HG02588 (cell line): Measurements from ENCODE around the gene USP10.

Experiments
- ATAC-seq: cut with Tn5 transposase; IDR thresholded peaks from one replicate; pipeline ENCODE4 v1.9.1; 2021; ENCODE audit warnings: mild to moderate bottlenecking, moderate library complexity; ENCODE audit not compliant: unreplicated experiment

USP10 gene

DNA sequence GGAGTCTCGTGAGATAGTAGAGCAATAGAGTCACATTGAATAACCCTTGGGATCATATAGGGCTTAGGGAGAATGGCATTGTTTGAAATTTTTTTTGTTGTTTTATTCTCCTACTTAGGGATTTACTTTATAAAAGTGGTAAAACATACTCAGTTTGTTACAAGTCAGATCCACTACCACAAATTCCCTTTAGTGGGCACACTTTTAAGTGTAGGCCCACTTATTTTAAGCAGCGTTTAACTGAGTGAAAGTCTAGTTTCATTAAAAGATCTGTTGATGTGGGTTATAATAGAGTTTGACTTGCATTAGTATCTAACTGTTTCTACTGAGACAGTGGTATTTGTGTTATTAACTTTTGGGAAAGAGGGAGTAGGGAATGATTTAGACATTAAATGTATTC lies 49.3 kb downstream of the USP10 start:
- ATAC-seq = no peak

DNA sequence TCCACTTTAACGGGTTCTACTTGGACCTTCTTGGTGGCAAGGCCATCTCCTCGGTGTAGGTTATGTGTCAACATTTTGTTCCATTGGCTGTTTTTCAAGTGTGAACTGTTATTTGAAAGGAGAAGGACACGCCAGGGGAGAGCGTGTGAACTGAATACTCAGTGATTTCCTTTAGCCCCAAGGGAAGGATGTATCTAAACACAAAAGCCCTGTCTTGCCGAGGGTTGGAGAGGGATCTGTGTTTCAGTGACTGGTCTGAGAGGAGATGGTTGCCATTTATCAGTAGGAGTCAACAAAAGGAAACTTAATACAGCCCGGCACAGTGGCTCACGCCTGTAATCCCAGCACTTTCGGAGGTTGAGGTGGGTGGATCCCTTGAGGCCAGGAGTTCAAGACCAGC lies 50.0 kb downstream of the USP10 start:
- no peak for ATAC-seq

DNA sequence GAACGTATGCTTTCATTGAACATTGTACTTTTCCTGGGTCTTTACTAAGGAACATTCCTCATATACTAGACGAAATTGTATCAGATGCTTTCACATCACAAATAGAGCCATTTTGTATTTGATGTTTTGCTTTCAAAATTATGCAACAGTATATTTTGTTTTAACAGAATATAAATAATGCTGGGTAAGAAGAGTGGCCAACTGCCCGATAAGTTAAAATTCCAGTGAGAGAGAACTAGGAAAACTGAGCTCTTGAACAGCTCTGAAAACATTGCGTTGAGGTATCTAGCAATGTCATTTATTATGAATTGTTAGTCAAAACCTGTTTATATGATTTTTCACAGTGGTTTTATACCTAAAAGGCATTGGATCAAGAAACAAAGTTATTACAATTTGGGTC lies 50.8 kb downstream of the USP10 start:
- ATAC-seq = no peak

DNA sequence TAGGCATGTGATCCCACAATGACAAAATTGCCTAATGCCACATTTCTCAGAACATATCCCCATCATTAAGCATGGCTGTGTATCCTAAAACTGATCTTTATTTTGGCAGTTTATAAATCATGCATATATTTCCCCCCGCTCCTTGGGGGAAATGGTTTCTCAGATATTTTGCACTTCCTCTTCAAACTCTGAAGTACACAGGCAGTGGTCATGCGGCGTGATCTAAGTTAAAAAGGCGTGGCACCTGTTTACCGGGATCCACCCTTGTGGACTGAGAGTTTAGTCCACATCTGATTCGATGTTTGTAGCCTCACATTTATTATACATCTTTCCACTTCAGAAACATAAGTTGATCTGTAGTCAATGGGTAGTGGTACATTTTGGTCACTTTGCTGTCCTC lies 51.4 kb downstream of the USP10 start:
- ATAC-seq = no peak

DNA sequence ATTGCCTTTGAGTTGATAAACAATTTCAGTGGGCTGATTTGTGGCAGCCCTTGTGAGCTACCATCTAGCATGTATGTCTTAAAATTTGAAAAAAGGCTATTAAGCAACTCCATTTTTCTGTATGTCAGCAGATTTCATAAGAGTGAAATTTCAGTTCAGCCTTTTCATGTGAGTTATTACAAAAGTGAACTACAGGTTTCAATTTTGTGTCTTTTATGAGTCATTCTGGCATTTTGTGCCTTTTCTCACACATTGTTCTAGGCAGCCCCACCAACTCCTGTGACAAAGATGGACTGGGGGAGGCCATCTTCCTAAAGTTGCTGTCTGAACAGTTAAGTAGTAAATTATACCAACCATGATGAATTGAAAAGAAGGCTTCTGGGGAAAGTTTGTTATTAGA lies 52.1 kb downstream of the USP10 start:
- ATAC-seq = no peak

DNA sequence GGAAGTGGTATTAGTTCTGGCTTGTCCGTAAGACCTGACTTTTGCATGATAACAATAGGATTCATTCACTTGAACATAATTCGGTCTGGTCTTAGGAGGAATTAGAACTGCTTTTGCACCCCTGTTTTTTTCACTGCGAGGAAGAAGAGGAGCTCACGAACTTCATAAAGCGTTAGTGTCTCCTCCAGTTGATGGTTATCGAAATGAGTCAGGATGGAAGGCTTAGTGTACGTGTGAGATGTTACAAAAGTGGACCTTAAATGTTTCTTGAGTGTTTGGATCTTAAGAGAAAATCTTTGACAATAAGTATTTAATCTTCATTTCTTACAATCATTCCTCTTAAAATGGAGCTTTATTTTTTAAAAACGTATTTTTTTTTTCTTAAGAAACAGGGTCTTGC lies 52.8 kb downstream of the USP10 start:
- ATAC-seq = no peak

DNA sequence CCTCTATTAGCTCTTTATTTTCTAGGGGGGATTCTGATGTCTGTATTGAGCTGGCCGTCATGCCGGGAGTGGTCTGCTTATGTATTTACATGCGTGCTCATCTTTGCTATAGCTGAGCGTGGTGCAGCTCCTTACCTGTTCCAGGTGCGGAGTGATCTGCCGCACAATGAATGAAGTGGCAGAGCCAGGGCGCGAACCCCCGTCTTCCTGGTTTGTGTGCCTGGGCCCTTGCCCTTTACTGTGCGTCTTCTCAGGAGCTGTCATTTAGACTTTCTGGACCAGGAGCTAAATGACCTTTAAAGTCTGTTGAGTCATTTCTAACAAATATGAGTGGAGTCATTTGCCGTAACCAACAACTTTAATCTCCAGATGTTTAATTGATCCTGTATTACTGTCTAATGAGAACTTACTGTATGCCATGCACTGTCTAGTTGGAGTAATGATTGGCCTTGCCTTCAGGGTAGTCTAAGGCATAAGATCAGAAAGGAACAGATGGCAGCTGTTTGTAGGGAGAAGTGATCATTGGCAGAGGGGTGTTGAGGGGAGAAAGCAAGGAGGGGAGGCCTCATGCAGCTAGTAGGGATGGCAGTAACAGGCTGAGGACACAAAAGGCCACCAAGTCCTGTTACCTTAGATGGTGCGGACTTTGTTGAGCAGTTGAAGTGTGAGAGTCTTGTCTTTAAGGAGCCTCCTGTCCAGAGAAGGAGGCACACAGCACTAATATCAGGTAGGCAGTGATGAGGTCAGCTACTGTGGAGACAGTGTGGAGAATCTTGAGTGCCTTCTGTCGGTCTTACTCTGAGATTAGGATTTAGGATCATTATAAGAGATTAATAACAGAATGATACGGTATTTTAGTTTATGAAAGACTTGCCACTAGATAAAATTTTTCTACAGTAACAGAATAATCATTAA lies 53.9 kb downstream of the USP10 start:
- no peak for ATAC-seq

DNA sequence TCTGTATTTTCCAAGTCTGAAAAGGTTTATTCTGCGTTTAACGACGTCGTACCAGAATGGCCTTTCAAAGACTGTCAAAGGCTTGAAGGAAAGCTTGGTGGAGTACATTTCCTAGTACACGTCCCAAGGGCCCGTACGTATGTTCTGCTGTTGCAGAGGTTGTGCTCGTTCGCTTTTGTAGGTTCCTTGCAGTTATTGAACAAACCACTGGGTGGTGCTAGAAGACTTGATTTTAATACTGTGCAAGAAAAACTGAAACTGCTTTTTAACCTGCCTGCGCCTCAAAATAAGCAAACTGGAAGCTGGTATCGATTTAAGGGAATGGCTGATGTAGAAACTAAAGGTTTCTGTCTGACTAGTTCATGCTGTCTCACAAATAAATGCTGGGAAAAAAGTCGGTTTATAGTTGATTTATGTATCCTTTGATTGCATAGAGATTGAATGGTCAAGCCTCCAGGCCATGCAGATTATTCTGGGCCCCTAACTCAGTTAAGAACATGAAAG lies 54.6 kb downstream of the USP10 start:
- ATAC-seq = peak; percentile 50

DNA sequence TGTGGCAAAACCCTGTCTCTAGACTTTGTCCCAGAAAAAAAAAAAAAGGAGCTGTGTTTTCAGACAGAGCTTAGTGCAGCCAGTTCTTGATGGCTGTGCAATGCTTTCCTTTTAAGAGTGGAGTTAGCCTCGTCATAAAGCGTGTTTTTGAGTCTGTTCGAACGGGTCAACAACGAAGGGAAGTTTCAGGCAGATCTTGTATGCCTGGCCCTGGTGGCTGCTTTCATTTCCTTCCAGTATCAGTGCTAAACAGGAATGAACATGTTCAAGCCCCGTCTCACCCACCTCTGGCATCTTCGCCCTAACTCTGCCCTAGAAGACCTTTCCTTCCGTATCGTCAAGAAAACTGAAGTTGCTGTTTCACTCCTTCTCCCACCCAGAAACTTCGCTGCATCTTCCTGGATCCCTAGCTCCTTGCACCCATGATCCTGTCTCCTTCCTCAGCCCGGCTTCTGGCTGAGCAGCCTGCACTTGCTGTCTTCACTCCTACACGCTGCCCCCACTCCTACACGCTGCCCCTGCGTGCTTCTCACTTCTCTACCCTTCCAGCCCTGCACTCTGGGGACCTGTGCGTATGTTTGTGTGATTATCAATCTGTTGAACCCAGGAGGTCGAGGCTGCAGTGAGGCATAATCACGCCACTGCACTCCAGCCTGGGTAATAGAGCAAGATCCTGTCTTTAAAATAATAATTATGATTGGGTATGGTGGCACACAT lies 55.3 kb downstream of the USP10 start:
- ATAC-seq = no peak

DNA sequence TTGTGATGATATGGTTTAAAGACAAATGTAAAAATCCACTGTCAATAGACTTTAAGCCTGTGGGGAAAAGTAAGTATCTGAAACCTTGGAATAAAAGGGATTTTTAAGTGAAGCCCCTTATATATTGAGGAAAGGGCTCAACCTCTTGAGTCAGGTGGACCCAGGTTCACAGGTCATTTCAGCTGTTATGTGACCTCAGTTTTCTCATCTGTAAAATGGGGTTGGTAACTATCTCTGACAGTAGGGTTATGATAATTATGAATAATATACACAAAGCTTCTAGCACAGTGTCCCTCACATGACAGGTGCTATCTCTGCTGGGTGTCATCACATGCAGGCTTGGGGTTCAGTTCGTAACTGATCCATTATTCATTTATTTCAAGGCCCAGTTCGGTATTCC lies 57.0 kb downstream of the USP10 start:
- ATAC-seq = no peak

DNA sequence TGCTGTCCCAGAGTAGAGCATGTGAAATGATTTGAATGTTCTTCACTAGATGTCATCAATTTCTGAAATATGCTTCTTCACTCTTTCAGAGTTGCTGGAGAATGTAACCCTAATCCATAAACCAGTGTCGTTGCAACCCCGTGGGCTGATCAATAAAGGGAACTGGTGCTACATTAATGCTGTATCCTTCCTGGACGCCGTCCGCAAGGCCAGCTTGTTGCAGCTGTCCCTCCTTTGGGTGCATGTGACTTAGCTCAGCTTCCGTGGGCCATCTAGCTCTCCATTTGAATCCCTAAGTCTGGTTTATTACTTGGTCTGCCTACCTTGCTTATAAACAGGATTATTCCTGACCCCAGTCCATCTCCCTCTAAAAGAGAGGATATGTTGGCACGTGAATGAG lies 58.8 kb downstream of the USP10 start:
- no peak for ATAC-seq

DNA sequence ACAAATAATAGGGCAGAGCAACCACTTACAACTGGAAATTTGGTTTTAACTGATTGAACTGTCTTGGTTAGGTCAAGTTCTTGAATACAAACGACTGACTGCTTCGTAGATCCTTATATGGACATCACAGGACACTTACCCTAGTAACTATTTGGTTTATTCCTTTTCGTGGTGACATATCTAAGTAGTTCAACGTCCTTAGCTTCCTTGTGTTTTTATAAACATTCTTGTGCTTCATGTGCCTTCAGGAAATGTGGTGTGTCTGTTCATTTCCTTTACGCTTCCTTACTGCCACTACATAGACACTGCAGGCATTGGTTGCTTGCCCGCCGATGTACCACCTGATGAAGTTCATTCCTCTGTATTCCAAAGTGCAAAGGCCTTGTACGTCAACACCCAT lies 59.3 kb downstream of the USP10 start:
- no peak for ATAC-seq

DNA sequence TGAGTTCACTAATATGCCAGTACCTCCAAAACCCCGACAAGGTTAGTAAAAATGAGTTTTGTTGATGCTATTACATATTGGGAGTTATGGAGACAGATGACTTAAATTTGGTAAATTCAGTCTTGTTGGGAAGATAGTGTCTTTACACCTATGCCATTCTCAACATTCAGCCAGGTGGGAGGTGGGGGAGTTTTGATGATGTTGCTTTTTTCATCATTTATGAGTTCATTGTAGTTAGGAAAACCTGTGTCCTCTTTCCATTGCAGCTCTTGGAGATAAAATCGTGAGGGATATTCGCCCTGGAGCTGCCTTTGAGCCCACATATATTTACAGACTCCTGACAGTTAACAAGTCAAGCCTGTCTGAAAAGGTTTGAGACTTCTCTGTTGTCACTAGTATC lies 60.1 kb downstream of the USP10 start:
- ATAC-seq = no peak

DNA sequence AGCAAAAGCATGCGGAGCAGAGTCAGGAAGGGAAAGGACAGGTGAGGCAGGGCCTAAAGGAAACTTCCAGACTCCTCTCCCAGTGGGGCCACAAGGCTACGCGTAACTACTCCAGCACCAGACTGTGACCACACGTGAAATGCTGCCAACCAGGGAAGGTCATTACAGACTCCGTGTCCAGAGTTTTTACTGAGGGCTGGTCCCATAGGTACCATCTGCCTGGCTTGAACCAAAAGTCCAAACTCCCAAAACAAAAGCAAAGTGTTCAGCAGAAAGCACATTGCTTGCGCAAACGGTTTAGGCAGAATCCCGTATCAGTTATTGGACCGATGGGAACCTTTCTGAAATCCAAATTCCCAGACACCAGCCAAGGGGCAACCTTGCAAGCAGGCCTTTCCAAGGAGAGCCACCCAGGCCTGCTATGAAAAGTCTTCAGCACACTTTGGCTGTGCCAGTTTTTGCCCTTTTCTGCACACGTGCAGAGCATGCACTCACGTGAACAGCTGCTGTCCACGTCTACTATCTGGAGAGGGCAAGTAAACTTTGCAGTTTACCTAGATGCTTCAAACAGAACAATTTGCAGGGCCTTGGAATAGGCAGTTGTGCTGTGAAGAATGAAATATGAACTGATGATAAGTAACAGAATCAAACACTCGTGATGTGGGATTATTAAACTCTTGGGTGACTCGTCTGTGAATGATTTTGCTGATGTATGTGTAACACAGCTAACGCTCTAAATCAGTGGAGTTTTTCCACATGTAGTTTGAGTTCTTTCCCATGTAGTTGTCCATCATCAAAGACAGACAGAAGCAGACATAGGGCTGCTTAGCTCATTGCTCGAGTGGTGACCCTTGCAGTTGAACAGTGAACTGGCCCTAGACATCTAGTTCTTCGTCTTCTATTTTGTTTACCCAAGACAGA lies 61.9 kb downstream of the USP10 start:
- no peak for ATAC-seq

DNA sequence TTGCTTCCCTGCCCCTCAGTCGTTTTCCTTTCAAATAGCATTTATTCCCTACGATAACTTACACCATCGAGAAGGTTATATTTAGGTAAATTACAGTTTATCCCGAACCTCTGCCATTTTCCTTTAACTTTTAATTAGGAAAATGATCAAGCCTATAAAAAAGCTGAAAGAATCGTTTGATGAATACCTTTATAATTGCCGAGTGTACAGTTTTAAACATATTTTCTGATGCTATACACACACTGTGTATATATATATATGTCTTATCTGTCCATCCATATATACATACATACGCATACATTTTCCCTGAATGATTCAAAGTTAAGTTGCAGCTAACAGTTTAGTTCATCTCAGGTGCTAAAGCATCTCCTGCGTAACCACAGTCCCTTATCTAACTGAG lies 63.4 kb downstream of the USP10 start:
- ATAC-seq = no peak

DNA sequence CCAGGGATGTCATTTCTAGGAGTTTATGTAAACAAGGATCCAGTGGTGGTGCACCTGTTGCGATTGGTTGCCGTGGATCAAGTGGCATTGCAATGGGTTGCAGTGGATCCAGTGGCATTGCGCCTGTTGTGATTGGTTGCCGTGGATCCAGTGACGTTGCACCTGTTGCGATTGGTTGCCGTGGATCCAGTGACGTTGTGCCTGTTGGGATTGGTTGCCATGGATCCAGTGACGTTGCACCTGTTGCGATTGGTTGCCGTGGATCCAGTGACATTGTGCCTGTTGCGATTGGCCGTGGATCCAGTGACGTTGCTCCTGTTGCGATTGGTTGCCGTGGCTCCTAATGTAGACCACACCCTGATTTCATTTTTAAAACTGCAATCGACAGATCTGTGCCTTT lies 63.8 kb downstream of the USP10 start:
- ATAC-seq = no peak

DNA sequence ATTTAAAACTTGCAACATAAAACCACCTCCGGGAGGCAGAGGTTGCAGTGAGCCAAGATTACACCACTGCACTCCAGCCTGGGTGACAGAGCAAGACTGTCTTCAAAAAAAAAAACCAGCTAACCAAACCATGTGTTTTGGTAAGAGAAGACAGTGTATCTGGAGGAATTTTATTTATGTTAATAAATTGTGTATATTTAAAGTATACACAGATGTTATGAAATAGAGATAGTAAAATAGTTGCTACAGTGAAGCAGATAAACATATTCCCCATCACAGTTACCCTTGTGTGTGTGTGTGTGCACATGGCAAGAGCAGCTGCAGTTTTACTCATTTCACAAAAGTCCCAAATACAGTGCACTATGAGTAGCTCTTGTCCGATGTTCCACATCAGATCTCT lies 65.2 kb downstream of the USP10 start:
- ATAC-seq = no peak

DNA sequence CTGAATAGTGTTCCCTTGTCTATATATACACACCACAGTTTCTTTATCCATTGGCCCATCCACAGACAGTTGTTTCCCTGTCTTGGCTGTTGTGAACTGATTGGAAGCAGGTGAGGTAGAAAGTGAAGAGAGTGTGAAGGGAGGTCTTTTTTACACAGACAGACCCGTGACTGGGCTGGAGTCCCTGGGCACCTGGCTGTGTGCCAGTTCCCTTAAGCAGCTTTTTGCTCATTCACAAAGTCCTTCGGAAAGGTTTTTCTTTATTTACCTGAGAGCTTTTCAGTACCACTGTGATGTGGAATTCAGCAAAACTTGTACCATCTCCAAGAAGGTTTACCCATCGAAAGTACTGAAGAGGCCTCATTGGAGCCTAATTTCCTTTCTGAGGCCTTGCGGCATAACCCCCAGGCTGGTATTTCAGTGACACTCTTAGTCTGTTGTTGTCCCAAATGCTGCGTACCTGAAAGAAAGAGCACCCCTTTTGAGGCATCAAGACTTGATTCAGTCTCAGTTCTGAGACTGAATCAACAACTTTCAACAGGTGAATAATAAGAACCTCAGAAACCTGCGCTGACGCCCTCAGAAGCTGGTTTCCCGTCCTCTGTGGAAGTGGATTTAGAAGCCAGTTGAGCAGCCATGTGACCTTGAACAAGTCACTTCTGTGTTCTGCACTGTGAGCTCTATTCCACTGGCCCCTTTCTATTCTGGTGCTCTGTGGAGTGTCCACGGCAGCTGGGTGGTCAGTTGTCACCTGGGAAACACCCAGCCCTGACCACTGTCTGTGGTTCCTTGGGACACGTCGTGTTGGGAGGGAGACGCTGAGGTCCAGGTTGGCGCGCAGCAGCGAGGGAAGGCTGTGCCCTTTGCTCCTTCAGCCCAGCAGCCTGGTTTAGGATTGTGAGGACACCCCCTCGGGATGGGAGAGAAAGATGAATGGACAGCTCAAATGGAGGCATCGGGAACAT lies 66.1 kb downstream of the USP10 start:
- no peak for ATAC-seq

DNA sequence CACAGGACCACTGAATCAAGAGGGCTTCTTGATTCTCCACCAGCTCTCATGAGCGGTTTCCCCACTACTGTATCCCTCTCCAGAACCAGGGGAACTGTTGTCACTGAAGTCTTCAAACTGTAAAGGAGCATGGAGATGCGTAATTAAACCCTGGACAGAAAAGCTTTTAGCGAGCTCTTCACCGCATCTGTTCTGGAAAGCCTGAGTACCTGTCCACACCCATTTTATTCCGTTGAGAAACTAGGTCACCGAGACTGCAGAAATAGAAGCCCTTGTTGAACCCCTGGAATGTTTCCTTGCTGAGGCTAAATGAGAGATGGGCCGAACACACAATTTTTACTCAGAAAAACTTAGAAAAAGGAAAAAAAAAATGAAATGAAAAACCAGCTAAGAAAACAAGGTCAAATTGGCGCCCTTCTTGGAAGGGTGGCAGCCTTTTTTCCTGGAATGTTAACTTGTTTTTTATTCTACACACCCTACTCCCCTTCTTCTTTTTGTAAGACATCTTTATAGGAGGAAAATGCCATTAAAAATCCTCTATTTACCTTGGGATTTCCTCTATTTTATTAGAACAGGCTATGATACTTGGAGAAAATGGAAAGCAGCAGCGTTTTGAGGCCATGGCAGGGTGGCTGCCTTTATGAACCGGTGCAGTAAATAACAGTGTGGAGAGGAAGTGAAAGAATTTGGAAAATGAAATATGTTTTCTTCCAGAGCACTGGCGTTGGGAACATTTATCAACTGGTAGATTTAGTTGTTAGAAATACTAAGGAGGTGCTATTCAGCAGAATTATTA lies 67.4 kb downstream of the USP10 start:
- no peak for ATAC-seq
